ENCODE data around the gene IGLL1. TPM values are rescaled to one million over a fixed set of nuclear protein-coding genes. Genes with fewer than 3 reads are reported as not detected.

IGLL1 gene
- total and polyA plus RNA-seq, 7 donors, result not detected

GRCh38 chr22:23552573-23552972 is 27.5 kb downstream of the IGLL1 start:
- Histone ChIP-seq H3K27ac (no peak overlapping the region), H3K9me3 (peaks cover 4% of the 10 kb centered on the region), H3K4me3 (no peak overlapping the region), H3K27me3 (ENCODE audit: insufficient read depth in 3 of 3, low read length in 2 of 3) (peaks cover 0 to 23% (median 2%) of the 10 kb centered on the region in 3 donors), H3K36me3 (ENCODE audit: insufficient read depth in 1 of 2, low read depth in 1 of 2) (no peaks in the 10 kb centered on the region), H3K4me1 (no peaks in the 10 kb centered on the region)
- intact Hi-C loops (cut with DNase I), result no loop called here
- ATAC-seq, result no peak
- no peak for DNase-seq
- TF ChIP-seq, protein P1, sequence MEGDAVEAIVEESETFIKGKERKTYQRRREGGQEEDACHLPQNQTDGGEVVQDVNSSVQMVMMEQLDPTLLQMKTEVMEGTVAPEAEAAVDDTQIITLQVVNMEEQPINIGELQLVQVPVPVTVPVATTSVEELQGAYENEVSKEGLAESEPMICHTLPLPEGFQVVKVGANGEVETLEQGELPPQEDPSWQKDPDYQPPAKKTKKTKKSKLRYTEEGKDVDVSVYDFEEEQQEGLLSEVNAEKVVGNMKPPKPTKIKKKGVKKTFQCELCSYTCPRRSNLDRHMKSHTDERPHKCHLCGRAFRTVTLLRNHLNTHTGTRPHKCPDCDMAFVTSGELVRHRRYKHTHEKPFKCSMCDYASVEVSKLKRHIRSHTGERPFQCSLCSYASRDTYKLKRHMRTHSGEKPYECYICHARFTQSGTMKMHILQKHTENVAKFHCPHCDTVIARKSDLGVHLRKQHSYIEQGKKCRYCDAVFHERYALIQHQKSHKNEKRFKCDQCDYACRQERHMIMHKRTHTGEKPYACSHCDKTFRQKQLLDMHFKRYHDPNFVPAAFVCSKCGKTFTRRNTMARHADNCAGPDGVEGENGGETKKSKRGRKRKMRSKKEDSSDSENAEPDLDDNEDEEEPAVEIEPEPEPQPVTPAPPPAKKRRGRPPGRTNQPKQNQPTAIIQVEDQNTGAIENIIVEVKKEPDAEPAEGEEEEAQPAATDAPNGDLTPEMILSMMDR (IDR thresholded peaks at IDR 0.05), result no peak

- ATAC-seq, result no peak
- intact Hi-C loops (cut with DNase I), result no loop called here
- no peaks in the 10 kb centered on the region for H3K4me1 ChIP-seq
- TF ChIP-seq, protein P1 (IDR thresholded peaks at IDR 0.05), result no peak
- peaks cover 4% of the 10 kb centered on the region for H3K9me3 ChIP-seq
- DNase-seq, result no peak
- H3K4me3 ChIP-seq, result no peak overlapping the region
- H3K27me3 ChIP-seq (ENCODE audit: insufficient read depth in 3 of 3, low read length in 2 of 3), result peaks cover 0 to 23% (median 2%) of the 10 kb centered on the region in 3 donors
- H3K27ac ChIP-seq, result no peak overlapping the region
- no peaks in the 10 kb centered on the region for H3K36me3 ChIP-seq (ENCODE audit: insufficient read depth in 1 of 2, low read depth in 1 of 2)
These were observed 28.7 kb downstream of the IGLL1 start for GRCh38 chr22:23551385-23551784.

DNA sequence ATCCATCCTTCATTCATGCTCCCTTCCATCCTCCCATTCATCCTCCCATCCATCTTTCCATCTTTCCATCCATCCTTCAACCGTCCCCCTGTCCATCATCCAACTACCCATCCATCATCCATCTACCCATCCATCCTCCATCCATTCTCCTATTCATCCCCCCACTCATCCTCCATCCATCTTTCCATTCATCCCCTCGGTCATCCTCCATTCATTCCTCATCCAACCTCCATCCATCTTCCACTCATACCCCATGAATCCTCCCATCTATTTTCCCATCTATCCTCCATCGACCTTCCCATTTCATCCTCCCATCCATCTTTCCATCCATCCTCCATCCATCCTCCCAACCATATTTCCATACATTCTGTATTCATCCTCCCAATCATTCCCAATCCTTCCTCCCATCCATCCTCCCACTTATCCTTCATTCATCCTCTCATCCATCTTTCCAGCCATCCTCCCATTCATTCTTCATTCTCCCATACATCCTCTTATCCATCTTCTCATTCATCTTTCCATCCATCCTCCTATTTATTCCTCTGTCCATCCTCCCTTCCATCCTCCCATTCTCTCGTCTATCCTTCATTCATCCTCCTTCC is 29.9 kb downstream of the IGLL1 start:
- ATAC-seq, result no peak
- H3K27ac ChIP-seq, result no peak overlapping the region
- H3K27me3 ChIP-seq (ENCODE audit: insufficient read depth in 3 of 3, low read length in 2 of 3), result peaks cover 0 to 17% (median 2%) of the 10 kb centered on the region in 3 donors
- intact Hi-C loops (cut with DNase I), result no loop called here
- H3K4me1 ChIP-seq, result no peaks in the 10 kb centered on the region
- no peaks in the 10 kb centered on the region for H3K36me3 ChIP-seq (ENCODE audit: insufficient read depth in 1 of 2, low read depth in 1 of 2)
- TF ChIP-seq, protein P1 (IDR thresholded peaks at IDR 0.05), result no peak
- H3K4me3 ChIP-seq, result no peak overlapping the region
- WGBS, 3 donors, result 60 to 82% (median 80%) methylated on average over 4 of the region's 4 CpGs
- DNase-seq, result no peak
- peaks cover 4% of the 10 kb centered on the region for H3K9me3 ChIP-seq

- Histone ChIP-seq H3K27ac (no peak overlapping the region), H3K4me3 (no peak overlapping the region), H3K27me3 (ENCODE audit: insufficient read depth in 3 of 3, low read length in 2 of 3) (peaks cover 0 to 11% (median 2%) of the 10 kb centered on the region in 3 donors), H3K36me3 (ENCODE audit: insufficient read depth in 1 of 2, low read depth in 1 of 2) (no peaks in the 10 kb centered on the region), H3K4me1 (no peaks in the 10 kb centered on the region), H3K9me3 (peaks cover 4% of the 10 kb centered on the region)
- DNase-seq, result no peak
- intact Hi-C loops (cut with DNase I), result loop anchor here in 1 of 2 donors (5.0 kb wide), 1 partner anchor 298 kb away; no protein-coding TSS in a partner anchor
- no peak for ATAC-seq
- 58 to 66% (median 60%) methylated on average over 5 of the region's 5 CpGs for WGBS, 3 donors
- TF ChIP-seq, protein P1 (IDR thresholded peaks at IDR 0.05), result no peak
These were observed 30.9 kb downstream of the IGLL1 start for GRCh38 chr22:23549198-23549595.

Data from psoas muscle (tissue), 8 donors.